ENCODE measurements around the gene NFAT5.
A peak's percentile ranks its signal among the peaks of the same experiment; 100 is the strongest.
"Not testable (repeated sequence)": the region's sequence is repeated elsewhere in the genome, so short reads cannot be mapped to it uniquely, and the experiment has no call there.

NFAT5 gene

DNA sequence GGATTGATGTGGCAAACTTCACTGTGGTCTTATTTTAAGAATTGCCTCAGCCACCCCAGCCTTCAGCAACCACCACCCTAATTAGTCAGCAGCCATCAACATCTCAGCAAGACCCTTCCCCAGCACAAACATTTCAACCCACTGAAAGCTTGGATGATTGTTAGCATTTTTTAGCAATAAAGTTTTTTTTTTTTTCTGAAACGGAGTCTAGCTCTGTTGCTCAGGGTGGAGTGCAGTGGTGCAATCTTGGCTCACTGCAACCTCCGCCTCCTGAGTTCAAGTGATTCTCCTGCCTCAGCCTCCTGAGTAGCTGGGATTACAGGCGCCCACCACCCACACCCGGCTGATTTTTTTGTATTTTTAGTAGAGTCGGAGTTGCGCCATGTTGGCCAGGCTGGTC lies 19.1 kb upstream of the NFAT5 start:
- H3K4me3 ChIP-seq (ENCODE audit: low read depth, low read length), result not testable (repeated sequence)

GRCh38 chr16:69553332-69553731 lies 12.4 kb upstream of the NFAT5 start:
- H3K4me3 ChIP-seq (ENCODE audit: low read depth, low read length), result no peak overlapping the region

DNA sequence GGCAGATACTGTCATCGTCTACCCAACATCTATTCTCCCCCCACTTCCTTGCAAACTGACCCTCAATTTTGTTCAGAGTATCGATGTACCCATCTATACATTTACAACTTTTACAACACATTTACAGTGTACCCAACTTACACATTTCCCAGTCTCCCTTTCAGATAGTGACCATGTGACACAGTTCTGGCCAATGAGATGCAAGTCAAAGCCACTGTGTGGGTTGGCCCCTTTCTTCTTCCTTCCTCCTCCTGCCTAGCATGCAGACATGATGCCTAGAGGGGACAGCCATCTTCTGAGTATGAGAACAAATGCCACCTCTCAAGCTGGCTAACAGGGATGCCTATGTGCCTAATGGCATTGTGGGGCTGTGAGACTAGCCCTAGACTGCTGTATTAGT lies 11.3 kb upstream of the NFAT5 start:
- no peak overlapping the region for H3K4me3 ChIP-seq (ENCODE audit: low read depth, low read length)

DNA sequence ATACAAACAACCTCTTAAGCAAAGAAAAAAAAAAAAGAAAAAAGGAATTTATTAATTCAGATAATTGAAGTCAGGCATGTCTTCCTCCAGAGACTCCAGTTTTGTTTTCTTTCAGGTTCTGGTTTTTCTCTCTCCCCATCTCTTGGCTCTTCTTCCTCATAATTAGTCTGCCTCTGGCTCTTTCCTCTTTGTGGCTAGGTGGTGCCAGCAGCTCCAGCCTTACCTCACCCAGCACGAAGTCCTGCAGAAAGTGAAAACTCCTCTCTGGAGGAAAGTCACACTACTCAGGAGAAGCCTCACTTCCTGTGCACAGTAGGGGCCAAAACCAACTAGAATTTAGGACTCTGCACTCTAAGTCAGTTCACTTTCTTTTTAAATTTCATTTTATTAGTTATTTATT lies 10.3 kb upstream of the NFAT5 start:
- no peak overlapping the region for H3K4me3 ChIP-seq (ENCODE audit: low read depth, low read length)

DNA sequence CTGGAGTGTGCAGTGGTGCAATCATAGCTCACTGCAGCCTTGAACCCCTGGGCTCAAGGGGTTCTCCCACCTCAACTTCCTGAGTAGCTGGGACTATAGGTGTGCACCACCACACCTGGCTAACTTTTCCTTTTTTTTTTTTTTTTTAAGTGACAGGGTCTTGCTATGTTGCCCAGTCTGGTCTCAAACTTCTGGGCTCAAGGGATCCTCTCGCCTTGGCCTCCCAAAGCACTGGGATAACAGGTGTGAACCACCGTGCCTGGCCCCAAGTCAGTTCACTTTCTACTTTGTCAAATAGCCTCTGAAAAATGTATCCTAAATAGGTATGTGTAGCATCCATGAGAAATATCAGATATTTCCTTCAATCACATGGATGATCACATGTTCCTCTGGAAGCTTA lies 9.9 kb upstream of the NFAT5 start:
- no peak overlapping the region for H3K4me3 ChIP-seq (ENCODE audit: low read depth, low read length)

GRCh38 chr16:69559164-69559563 lies 6.6 kb upstream of the NFAT5 start:
- no peak overlapping the region for H3K4me3 ChIP-seq (ENCODE audit: low read depth, low read length)

DNA sequence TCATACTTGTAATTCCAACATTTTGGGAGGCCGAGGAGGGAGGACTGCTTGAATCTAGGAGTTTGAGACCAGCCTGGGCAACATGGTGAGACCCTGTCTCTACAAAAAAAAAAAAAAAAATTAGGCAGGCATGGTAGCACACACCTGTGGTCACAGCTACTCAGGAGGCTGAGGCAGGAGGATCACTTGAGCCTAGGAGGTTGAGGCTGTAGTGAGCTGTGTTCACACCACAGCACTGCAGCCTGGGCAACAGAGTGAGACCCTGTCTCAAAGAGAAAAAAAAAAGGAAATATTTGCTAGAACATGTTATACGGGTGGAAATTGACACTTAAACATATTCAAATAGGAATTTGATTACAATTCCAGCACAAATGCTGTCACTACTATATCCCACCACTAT lies 4.4 kb upstream of the NFAT5 start:
- not testable (repeated sequence) for H3K4me3 ChIP-seq (ENCODE audit: low read depth, low read length)

DNA sequence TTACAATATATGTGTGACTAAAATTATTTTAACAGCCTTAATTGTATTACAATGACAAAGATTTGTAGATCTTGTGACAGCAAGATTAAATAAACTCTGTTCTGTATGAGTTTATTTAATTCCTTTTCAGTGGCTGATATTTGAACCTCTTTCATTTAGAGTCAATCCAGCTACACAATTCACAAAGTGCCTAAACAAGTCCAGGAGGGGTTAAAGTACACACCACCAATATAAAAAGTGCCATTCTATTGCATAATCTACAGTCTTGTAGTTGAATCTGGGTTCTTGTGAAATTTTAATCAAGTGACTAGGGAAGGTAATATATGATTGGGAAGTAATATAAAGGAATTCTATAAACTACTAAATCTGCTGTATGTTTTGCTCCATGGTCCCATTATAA lies 3.9 kb upstream of the NFAT5 start:
- no peak overlapping the region for H3K4me3 ChIP-seq (ENCODE audit: low read depth, low read length)

- H3K4me3 ChIP-seq (ENCODE audit: low read depth, low read length), result no peak overlapping the region
These were observed 3.0 kb upstream of the NFAT5 start for GRCh38 chr16:69562813-69563212.

DNA sequence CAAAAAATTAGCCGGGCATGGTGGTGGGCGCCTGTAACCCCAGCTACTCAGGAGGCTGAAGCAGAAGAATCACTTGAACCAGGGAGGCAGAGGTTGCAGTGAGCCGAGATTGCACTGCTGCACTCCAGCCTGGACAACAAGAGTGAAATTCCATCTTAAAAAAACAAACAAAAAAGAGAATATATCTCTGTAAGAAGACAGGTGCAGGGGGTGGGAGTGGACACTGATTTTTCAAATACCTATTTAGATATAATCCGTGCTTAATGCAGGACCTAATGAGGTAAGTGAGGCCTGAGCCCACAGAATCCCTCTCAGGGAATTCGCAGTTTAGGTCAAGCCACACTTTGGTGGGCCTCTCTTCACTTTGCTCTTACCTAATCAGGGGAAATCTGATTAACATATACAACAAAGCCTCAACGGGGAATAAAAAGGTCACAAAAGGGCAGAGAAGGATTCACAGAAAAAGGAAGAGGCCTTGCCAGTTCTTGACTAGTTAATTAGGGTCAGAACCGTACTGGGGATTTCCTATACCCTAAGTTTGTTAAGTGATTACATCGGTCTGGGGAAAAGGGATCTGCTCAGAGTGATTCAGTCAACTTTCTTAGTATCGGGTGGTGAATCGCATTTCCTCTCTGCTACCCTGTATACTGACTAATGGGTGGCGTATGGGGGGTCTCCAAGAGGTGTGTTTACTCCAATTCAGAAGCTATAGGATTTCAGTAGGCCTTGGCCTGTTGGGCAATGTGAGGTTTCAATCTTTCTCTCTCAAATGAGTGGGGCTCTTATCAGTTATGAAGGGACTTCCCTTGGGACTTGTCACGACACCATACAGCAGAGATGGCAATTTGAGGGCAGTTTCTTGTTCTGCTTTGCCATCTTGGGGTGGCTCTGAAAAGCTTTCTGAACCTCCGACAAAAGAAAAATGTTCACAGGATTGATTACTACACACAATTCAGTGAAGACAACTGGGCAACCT lies 1.9 kb upstream of the NFAT5 start:
- H3K4me3 ChIP-seq (ENCODE audit: low read depth, low read length), result no peak overlapping the region

DNA sequence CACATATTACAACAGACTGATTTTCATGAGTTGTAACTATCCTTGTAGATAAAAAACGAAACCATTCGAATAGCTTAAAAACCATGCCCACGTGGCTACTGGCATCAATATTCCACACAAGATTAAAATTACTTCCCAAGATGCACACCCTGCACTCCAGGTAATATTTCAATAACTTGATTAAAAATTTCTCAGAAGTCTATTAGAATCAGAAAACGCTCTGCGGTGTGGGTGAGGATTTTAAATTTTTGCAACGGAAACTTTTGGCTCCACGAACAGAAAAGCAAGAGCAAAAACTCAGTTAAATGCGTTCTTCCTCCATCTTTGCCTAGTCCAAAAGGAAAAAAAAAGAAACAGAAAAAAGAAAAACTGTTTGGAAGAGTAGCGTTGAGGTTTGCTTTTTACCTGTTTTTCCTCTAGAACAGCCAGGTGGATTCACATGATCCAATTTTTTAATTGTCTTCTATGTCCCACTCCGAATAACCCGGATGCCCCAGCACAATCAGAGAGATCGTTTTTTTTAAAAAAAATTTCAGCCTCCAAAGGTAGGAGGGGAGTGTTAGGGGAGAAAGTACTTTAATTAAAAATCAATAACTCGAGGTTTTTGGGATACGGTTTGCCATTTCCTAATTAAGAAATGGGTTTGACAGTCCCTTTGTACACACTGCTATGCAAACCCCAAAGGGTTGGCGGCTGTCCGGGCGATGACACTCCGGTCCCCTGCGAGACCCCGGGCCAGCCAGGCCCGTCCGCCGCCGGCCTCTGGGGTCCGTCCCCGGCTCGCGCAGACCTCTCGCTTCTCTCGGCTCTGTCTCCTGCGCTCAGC lies 708 bp upstream of the NFAT5 start:
- H3K4me3 ChIP-seq (ENCODE audit: low read depth, low read length), result peak overlapping the region; percentile 53

- peak overlapping the region; percentile 63 for H3K4me3 ChIP-seq (ENCODE audit: low read depth, low read length)
These were observed 644 bp downstream of the NFAT5 start for GRCh38 chr16:69566240-69566980.

DNA sequence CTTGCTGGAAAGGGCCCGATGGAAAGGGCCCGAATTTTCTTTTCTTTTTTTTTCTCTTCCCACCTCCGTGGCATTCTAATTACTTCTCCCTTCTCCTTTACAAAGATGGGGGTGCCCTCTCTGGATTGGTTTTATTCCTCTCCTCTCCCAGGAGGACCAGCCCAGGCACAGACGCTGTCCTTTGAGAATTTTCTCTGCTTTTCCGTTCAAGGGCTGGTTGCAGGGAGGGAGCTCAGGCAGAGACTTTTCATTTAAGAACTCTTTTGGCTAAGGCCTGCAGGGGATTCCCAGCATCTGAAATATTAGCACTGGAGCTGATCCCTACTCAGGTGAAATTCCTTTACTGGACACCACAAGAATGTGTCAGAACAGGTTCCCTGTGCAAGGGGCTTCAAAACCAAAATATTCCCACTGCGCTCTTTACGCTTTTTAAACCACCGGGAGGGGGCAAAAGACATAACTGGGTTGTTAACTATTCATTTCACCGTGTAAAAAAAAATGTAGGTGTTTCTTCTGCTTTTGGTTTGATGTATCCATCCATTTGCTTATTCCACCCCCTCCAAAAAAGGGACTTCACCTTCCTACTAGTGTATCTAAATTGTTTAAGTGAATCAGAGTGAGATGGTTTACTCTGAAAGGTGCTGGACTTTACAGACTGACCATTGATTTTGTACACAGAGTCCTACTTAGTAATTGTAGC lies 1.4 kb downstream of the NFAT5 start:
- peak overlapping the region; percentile 63 for H3K4me3 ChIP-seq (ENCODE audit: low read depth, low read length)

DNA sequence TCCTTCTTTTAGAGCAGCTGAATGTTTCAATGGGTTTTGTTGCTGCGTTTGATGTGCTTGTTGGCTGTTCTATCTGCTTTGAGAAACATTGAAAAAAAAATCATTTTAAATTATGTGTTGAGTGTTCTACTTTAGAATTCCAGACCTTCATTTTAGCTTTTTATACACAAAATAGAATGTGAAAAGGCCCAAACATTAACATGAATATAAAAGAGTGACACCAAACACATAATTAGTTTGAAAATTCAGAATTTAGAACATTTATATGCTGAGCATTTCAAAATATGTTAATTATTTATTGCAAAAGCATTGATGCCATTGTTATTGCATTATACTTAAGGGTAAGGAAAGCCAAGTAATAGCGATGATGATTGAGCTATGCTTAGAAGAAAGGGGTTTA lies 2.9 kb downstream of the NFAT5 start:
- H3K4me3 ChIP-seq (ENCODE audit: low read depth, low read length), result no peak overlapping the region

DNA sequence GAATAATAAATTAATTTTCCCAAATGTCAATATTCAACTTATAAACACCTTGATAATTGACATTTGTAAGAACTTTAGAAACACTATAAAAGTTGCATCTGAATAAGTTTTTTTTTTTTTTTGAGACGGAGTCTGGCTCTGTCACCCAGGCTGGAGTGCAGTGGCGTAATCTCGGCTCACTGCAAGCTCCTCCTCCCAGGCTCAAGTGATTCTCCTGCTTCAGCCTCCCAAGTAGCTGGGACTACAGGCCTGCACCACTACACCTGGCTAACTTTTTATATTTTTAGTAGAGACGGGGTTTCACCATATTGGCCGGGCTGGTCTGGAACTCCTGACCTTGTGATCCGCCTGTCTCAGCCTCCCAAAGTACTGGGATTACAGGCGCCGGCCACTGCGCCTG lies 13.0 kb downstream of the NFAT5 start:
- not testable (repeated sequence) for H3K4me3 ChIP-seq (ENCODE audit: low read depth, low read length)

DNA sequence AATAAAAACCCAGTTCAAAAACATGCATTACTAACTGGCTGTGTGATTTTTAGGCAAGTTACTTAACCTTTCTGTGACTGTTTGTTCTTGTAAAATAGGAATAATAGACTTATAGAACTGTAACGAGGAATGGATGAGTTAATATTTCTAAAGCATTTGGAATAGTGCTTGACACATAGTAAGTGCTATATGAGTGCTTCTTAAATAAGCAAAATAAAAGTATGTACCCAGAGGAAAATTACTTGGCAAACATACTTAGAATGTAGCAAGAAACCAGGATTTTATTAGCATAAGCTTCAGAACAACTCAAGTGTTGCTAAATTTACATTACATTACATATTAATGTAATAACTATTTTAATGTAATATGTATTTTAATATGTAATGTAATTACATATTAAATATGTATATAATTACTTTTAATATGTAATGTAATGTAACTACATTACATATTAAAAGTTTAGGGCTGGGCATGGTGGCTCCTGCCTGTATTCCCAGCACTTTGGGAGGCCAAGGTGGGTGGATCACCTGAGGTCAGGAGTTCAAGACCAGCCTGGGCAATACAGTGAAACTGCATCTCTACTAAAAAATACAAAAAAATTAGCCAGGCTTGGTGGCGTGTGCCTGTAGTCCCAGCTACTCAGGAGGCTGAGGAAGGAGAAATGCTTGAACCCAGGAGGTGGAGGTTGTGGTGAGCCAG lies 14.2 kb downstream of the NFAT5 start:
- H3K4me3 ChIP-seq (ENCODE audit: low read depth, low read length), result no peak overlapping the region

DNA sequence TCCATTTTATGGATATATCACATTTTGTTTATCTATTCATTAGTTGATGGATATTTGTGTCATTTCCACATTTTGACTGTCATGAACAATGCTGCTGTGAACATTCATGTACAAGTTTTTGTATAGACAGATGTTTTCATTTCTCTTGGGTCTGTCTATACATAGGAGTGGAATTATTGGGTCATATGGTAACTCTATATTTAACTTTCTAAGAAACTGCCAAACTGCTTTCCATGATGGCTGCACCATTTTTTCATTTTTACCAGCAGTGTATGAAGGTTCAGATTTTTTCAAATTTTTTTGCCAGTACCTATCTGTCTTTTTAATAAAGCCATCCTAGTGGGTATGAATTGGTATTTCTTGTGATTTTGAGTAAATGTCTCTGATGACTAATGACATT lies 15.5 kb downstream of the NFAT5 start:
- no peak overlapping the region for H3K4me3 ChIP-seq (ENCODE audit: low read depth, low read length)

- H3K4me3 ChIP-seq (ENCODE audit: low read depth, low read length), result not testable (repeated sequence)
These were observed 18.7 kb downstream of the NFAT5 start for GRCh38 chr16:69584493-69584892.

DNA sequence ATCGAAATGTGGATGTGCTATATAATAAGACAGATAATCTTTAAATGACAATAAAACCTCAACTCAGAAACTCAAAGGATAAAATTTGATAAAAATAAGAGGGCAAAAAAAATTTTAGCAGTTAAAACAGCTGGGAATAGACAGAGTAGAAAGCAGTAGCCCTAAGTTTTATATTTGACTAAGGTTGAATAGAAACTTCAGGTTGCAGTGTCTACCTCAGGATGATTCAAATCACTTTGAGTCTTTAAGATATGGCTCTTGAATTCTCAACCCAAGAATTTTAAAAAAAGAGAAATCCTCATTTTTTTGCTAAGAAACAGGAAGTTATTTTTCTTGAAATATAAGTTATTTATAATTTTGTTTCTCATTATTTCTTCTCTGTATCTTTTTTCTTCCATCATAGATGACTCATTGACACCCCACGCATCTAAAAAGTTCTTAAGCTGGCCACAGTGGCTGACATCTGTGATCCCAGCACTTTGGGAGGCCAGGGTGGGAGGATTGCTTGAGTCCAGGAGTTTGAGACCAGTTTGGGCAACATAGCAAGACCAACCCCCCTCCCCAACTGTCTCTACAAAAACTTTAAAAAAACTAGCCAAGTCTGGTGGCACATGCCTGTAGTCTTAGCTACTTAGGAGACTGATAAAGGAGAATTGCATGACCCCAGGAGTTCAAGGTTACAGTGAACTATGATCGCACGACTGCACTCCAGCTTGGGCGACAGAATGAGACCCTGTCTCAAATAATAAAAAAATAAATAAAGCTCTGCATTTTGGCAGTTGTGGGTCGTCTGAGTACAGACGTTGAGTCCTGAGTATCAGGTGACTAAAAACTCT lies 23.9 kb downstream of the NFAT5 start:
- H3K4me3 ChIP-seq (ENCODE audit: low read depth, low read length), result no peak overlapping the region

Measured in iPS-11a (cell line).